Measurements from ENCODE around the gene FAM210A. TPM values are rescaled to one million over a fixed set of nuclear protein-coding genes. Genes with fewer than 3 reads are reported as not detected.
"Not testable (repeated sequence)": the region's sequence is repeated elsewhere in the genome, so short reads cannot be mapped to it uniquely, and the experiment has no call there.

FAM210A gene
- total RNA-seq, 4 donors from 2014 or later, result 4.7 to 18.6 (median 12.8) TPM

DNA sequence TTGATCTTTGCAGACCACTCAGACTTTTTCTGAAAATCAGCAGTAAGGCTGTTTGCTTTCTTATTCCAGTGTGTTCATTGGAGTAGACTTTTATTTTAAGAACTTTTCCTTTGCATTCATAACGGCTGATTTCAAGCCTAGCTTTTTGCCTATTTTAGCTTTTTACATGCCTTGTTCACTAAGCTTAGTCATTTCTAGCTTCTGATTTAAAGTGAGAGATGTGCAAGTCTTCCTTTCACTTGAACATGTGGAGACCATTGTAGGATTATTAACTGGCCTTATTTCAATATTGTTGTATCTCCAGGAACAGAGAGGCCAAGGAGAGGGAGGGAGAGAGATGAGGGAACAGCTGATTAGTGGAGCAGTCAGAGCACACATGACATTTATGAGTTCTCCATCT is 32.3 kb upstream of the FAM210A start:
- H3K27ac ChIP-seq, result no peak overlapping the region
- TF ChIP-seq POLR2AphosphoS5 (IDR thresholded peaks at IDR 0.05) (no peak), POLR2A (IDR thresholded peaks at IDR 0.05) (no peak)
- H3K36me3 ChIP-seq, result peaks cover 0 to 97% of the 10 kb centered on the region in 2 donors
- H3K4me3 ChIP-seq, result no peak overlapping the region
- 57 to 90% methylated on average over 1 of the region's 1 CpG for WGBS, 2 donors (ENCODE audit: low coverage in 1 of 2)
- ATAC-seq, result no peak
- H3K4me1 ChIP-seq, result no peaks in the 10 kb centered on the region
- H3K27me3 ChIP-seq, result no peaks in the 10 kb centered on the region
- no peaks in the 10 kb centered on the region for H3K9me3 ChIP-seq

- no peaks in the 10 kb centered on the region for H3K4me1 ChIP-seq
- H3K9me3 ChIP-seq, result no peaks in the 10 kb centered on the region
- TF ChIP-seq POLR2A (IDR thresholded peaks at IDR 0.05) (no peak), EP300 (IDR thresholded peaks at IDR 0.05) (no peak), POLR2AphosphoS5 (IDR thresholded peaks at IDR 0.05) (no peak), CTCF (IDR thresholded peaks at IDR 0.05) (no peak)
- H3K36me3 ChIP-seq, result peaks cover 0 to 97% of the 10 kb centered on the region in 2 donors
- no peak overlapping the region for H3K27ac ChIP-seq
- H3K27me3 ChIP-seq, result no peaks in the 10 kb centered on the region
- no peak overlapping the region for H3K4me3 ChIP-seq
- no peak for ATAC-seq
Observed at GRCh38 chr18:13756671-13757070, 30.3 kb upstream of the FAM210A start.

- no peak for ATAC-seq
- TF ChIP-seq CTCF (IDR thresholded peaks at IDR 0.05), result no peak
- TF ChIP-seq EP300 (IDR thresholded peaks at IDR 0.05), result no peak
- TF ChIP-seq POLR2A (IDR thresholded peaks at IDR 0.05), result no peak
- no peak for TF ChIP-seq POLR2AphosphoS5 (IDR thresholded peaks at IDR 0.05)
Observed at GRCh38 chr18:13756261-13756660, 29.9 kb upstream of the FAM210A start.

DNA sequence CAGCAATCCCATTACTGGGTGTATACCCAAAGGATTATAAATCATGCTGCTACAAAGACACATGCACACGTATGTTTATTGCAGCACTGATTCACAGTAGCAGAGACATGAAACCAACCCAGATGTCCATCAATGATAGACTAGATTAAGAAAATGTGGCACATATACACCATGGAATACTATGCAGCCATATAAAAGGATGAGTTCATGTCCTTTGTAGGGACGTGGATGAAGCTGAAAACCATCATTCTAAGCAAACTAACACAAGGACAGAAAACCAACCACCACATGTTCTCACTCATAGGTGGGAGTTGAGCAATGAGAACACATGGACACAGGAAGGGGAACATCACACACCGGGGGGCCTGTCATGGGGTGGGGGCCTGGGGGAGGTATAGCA is 25.2 kb upstream of the FAM210A start:
- ATAC-seq, H3K4me1 ChIP-seq, H3K27ac ChIP-seq, H3K4me3 ChIP-seq, H3K27me3 ChIP-seq, H3K9me3 ChIP-seq: not testable (repeated sequence)
- H3K36me3 ChIP-seq, result peaks cover 3 to 97% of the 10 kb centered on the region in 2 donors
- WGBS, 2 donors (ENCODE audit: low coverage in 1 of 2), result 93 to 100% methylated on average over 1 to 2 of the region's 3 CpGs

More at GRCh38 chr18:13756261-13756660, 29.9 kb upstream of the FAM210A start:
- Histone ChIP-seq H3K27ac (no peak overlapping the region), H3K4me3 (no peak overlapping the region), H3K27me3 (no peaks in the 10 kb centered on the region), H3K4me1 (no peaks in the 10 kb centered on the region), H3K36me3 (peaks cover 0 to 97% of the 10 kb centered on the region in 2 donors), H3K9me3 (no peaks in the 10 kb centered on the region)
- WGBS, 2 donors (ENCODE audit: low coverage in 1 of 2), result 100% methylated on average over 2 of the region's 2 CpGs; no CpG with 5 or more reads in 1 of the 2 donors

DNA sequence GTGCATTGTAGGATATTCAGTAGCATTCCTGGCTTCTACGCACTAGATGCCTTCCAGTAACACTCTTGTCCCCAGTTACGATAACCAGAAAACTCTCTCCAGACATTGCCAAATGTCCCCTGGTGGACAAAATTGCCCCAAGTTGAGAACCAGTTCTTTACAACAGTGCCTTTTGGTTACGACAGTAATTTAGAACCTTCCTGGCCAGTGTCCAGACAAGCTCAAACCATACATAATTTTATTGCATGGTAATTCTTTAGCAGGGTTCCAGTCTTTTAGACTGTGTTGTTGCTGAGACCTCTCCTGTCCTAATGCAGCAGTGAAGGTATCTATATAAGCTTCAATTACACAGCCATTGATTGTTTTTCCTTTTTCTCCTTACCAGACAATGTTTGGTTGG is 20.3 kb upstream of the FAM210A start:
- TF ChIP-seq POLR2AphosphoS5 (IDR thresholded peaks at IDR 0.05) (no peak), EP300 (IDR thresholded peaks at IDR 0.05) (no peak), POLR2A (IDR thresholded peaks at IDR 0.05) (no peak), CTCF (IDR thresholded peaks at IDR 0.05) (no peak)
- H3K27me3 ChIP-seq, result no peaks in the 10 kb centered on the region
- WGBS, 2 donors (ENCODE audit: low coverage in 1 of 2), result 94 to 95% methylated on average over 3 of the region's 3 CpGs
- H3K4me1 ChIP-seq, result no peaks in the 10 kb centered on the region
- H3K9me3 ChIP-seq, result no peaks in the 10 kb centered on the region
- no peak overlapping the region for H3K4me3 ChIP-seq
- peaks cover 3 to 86% of the 10 kb centered on the region in 2 donors for H3K36me3 ChIP-seq
- no peak for ATAC-seq
- no peak overlapping the region for H3K27ac ChIP-seq

GRCh38 chr18:13745696-13746095 is 19.3 kb upstream of the FAM210A start:
- no peaks in the 10 kb centered on the region for H3K4me1 ChIP-seq
- no peak for ATAC-seq
- WGBS, 2 donors (ENCODE audit: low coverage in 1 of 2), result 41 to 42% methylated on average over 3 of the region's 3 CpGs
- TF ChIP-seq EP300 (IDR thresholded peaks at IDR 0.05) (no peak), CTCF (IDR thresholded peaks at IDR 0.05) (no peak), POLR2A (IDR thresholded peaks at IDR 0.05) (no peak), POLR2AphosphoS5 (IDR thresholded peaks at IDR 0.05) (no peak)
- no peak overlapping the region for H3K4me3 ChIP-seq
- peaks cover 3 to 87% of the 10 kb centered on the region in 2 donors for H3K36me3 ChIP-seq
- H3K9me3 ChIP-seq, result no peaks in the 10 kb centered on the region
- no peak overlapping the region for H3K27ac ChIP-seq
- no peaks in the 10 kb centered on the region for H3K27me3 ChIP-seq
